ENCODE measurements around the gene PLCB4. TPM values are rescaled to one million over a fixed set of nuclear protein-coding genes. Genes with fewer than 3 reads are reported as not detected.

The PLCB4 gene
- total RNA-seq, 6 experiments from 2014 or later = 71.8 to 95.7 (median 79.1) TPM

DNA sequence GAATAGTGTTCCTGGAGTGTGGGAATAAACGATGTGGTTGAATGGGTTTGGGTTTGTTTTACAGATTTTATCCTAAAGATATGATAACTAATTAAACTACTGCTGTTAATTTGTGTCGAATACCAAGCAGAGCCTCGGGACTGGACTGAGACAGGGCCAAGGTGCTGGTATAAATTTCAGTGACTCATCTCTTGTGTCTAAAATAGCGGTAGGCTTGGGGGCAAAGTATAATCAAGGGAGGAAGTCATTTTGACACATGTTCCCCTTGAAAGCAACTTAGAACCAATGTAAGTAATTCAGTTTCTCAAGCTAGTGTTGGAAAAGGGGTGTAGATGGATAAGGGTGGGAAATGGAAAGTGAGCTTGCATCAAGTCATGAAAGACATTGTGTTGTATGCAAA is 108.4 kb downstream of the PLCB4 start:
- H3K4me3 Mint-ChIP-seq = no peak overlapping the region
- peaks cover 24% of the 10 kb centered on the region for H3K36me3 Mint-ChIP-seq (ENCODE audit: low read depth)
- DNase-seq = no peak
- peaks cover 4% of the 10 kb centered on the region for H3K27me3 Mint-ChIP-seq (ENCODE audit: insufficient read depth)
- H3K9me3 Mint-ChIP-seq = no peaks in the 10 kb centered on the region
- no peak overlapping the region; the same call in 1 of the 2 replicates for H3K27ac Mint-ChIP-seq
- TF ChIP-seq, protein P1, sequence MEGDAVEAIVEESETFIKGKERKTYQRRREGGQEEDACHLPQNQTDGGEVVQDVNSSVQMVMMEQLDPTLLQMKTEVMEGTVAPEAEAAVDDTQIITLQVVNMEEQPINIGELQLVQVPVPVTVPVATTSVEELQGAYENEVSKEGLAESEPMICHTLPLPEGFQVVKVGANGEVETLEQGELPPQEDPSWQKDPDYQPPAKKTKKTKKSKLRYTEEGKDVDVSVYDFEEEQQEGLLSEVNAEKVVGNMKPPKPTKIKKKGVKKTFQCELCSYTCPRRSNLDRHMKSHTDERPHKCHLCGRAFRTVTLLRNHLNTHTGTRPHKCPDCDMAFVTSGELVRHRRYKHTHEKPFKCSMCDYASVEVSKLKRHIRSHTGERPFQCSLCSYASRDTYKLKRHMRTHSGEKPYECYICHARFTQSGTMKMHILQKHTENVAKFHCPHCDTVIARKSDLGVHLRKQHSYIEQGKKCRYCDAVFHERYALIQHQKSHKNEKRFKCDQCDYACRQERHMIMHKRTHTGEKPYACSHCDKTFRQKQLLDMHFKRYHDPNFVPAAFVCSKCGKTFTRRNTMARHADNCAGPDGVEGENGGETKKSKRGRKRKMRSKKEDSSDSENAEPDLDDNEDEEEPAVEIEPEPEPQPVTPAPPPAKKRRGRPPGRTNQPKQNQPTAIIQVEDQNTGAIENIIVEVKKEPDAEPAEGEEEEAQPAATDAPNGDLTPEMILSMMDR (IDR thresholded peaks at IDR 0.05) = no peak
- H3K4me1 Mint-ChIP-seq (ENCODE audit: low read depth) = peaks cover 63% of the 10 kb centered on the region

DNA sequence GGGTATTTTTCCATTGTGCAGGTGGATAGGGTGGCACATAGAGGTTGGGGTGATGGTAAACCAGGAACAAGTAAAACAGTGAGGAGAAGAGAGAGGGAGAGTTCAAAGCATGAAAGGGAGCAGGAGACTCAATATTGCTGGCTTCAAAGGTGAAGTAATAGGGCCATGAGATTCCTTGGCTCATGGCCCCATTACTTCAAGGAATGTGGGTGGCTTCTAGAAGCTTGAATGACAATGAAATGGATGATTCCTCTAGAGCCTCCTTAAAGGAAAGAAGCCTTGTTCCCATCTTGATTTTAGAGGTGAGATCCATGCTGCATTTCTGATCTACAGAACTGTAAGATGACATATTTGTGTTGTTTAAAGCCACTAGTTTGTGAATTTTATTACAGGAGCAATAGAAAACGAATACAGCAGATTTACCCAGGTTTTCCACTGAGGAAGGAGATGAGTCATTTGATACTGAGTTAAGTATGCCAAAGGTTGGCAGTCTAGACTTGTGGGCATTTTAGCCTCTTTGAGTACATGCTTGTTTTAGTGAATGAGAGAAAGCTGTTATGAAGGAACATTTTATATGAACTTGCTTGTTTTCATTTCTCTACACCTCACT is 110.4 kb downstream of the PLCB4 start:
- Mint-ChIP-seq H3K36me3 (ENCODE audit: low read depth) (peaks cover 24% of the 10 kb centered on the region), H3K27me3 (ENCODE audit: insufficient read depth) (no peaks in the 10 kb centered on the region; the same call in none of the 2 replicates), H3K9me3 (no peaks in the 10 kb centered on the region)

DNA sequence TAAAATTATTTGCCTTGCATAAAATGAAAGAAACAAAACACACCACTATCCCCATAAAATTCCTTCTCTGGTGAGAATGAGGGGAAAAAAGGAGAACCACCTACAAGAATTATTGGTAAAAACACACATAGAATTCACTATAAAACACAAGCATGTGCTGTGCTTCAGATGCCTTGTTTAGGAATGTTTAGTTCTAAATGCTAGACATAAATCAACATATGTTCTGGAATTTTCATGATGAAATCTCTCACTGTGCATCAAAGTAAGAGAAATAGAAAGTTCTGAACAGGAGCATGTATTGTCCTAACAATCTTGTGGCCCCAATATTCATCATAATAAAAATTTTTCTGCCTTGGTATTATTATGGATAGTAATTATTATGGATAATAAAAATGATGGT is 111.0 kb downstream of the PLCB4 start:
- TF ChIP-seq, protein P1 (IDR thresholded peaks at IDR 0.05) = no peak
- DNase-seq = no peak
- Mint-ChIP-seq H3K27me3 (ENCODE audit: insufficient read depth) (no peaks in the 10 kb centered on the region; the same call in none of the 2 replicates), H3K4me3 (no peak overlapping the region), H3K27ac (peak overlapping the region; percentile 22), H3K36me3 (ENCODE audit: low read depth) (peaks cover 24% of the 10 kb centered on the region), H3K9me3 (no peaks in the 10 kb centered on the region), H3K4me1 (ENCODE audit: low read depth) (peaks cover 56% of the 10 kb centered on the region)

More for the DNA sequence above, 110.4 kb downstream of the PLCB4 start:
- TF ChIP-seq, protein P1 (IDR thresholded peaks at IDR 0.05) = no peak
- peaks cover 56% of the 10 kb centered on the region for H3K4me1 Mint-ChIP-seq (ENCODE audit: low read depth)
- DNase-seq = peak; percentile 25
- H3K27ac Mint-ChIP-seq = peak overlapping the region; percentile 22
- H3K4me3 Mint-ChIP-seq = peak overlapping the region; percentile 20; the same call in 1 of the 2 replicates

DNA sequence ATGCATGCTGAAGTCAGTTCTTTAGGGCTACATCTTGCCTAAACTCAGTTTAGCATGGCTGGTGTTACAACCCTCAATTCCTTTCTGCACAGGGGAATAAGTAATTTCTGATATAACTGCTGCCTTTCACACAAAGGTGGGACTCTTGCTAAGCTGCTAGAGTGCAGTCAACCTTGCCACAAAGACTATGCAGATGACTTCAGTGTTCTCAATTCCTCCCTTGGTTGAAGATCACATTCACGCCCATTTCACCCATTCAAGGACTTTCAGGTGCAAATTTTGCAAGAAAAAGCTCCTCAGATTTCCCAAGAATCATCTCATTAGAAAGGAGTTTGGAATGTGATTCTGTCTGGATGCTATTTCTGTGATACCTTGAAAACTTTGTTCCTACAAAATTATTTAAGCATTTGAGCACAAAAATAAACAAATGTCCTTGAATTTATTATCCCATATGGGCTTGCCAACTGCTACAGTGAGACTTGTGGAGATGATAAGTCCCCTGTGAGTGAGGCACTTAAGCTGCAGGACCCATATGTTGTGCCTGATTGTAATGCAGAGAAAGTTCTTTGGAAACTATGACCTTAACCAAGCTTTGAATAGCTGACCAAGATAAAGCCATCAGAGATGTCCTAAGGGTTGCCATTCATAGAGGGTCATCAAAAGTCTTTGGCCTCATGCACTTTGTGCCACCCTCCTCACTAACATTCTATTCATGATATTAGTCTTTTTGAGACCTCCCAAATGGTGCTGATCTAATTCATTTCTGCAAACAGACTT is 111.8 kb downstream of the PLCB4 start:
- DNase-seq = no peak
- H3K27ac Mint-ChIP-seq = peak overlapping the region; percentile 27; the same call in 1 of the 2 replicates
- H3K9me3 Mint-ChIP-seq = no peaks in the 10 kb centered on the region
- no peak overlapping the region; the same call in 1 of the 2 replicates for H3K4me3 Mint-ChIP-seq
- TF ChIP-seq, protein P1 (IDR thresholded peaks at IDR 0.05) = no peak
- H3K4me1 Mint-ChIP-seq (ENCODE audit: low read depth) = peaks cover 64% of the 10 kb centered on the region
- peaks cover 21% of the 10 kb centered on the region for H3K36me3 Mint-ChIP-seq (ENCODE audit: low read depth)
- H3K27me3 Mint-ChIP-seq (ENCODE audit: insufficient read depth) = no peaks in the 10 kb centered on the region; the same call in none of the 2 replicates

DNA sequence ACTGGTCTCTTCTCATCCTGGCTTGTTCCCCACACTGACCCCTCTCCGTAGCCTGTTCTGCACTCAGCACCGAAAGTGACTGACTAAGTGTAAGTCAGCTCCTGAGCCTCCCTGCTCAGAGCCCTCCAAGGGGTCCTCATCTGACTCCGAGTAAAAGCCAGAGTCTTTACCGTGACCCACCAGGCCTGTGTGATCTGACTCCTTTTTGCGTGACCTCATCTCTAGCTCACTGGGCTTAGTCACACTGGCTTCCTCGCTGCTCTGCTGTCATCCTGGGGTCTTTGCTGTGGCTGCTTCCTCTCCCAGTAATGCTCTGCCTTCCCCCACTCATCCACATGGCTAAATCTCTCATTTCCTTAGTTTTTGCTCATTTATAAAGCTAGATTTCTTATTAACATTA is 116.6 kb downstream of the PLCB4 start:
- Mint-ChIP-seq H3K27ac (peak overlapping the region; percentile 98), H3K9me3 (no peaks in the 10 kb centered on the region)

More for the DNA sequence above, 116.6 kb downstream of the PLCB4 start:
- peaks cover 63% of the 10 kb centered on the region for H3K4me1 Mint-ChIP-seq (ENCODE audit: low read depth)
- TF ChIP-seq, protein P1 (IDR thresholded peaks at IDR 0.05) = no peak
- peaks cover 5% of the 10 kb centered on the region for H3K27me3 Mint-ChIP-seq (ENCODE audit: insufficient read depth)
- peak; percentile 68 for DNase-seq
- H3K36me3 Mint-ChIP-seq (ENCODE audit: low read depth) = peaks cover 24% of the 10 kb centered on the region
- peak overlapping the region; percentile 80 for H3K4me3 Mint-ChIP-seq

Data from HFFc6 (cell line).